ENCODE measurements around the gene CHRNA9. TPM values are rescaled to one million over a fixed set of nuclear protein-coding genes. Genes with fewer than 3 reads are reported as not detected.

The CHRNA9 gene
- polyA plus RNA-seq, 1 donor (not counting 4 experiments of a cell fraction or from before 2014, with no cell fraction given) = 0.03 TPM

- DNase-seq (ENCODE audit: low read depth, low spot score) (no peak), FAIRE-seq (no peak)
- Histone ChIP-seq H3K4me2 (ENCODE audit: control insufficient read depth, extremely low read depth, insufficient read depth, low read depth, low read length) (no peak overlapping the region), H3K4me3 (ENCODE audit: control insufficient read depth in 2 of 3, extremely low read depth in 1 of 3, insufficient read depth in 2 of 3, low read depth in 1 of 3, low read length in 3 of 3) (no peak overlapping the region), H3K79me2 (ENCODE audit: control insufficient read depth, insufficient read depth, low read length) (no peaks in the 10 kb centered on the region), H3K36me3 (ENCODE audit: control insufficient read depth in 2 of 2, extremely low read depth in 1 of 2, insufficient read depth in 2 of 2, low read length in 2 of 2) (no peaks in the 10 kb centered on the region), H4K20me1 (ENCODE audit: control insufficient read depth, extremely low read depth, insufficient read depth, low read length) (no peaks in the 10 kb centered on the region), H3K9me3 (ENCODE audit: control insufficient read depth, low read depth, low read length) (no peaks in the 10 kb centered on the region), H3K4me1 (ENCODE audit: control insufficient read depth, extremely low read depth, insufficient read depth, low read length) (no peaks in the 10 kb centered on the region), H3K27me3 (ENCODE audit: control insufficient read depth, extremely low read depth, insufficient read depth, low read length) (no peaks in the 10 kb centered on the region), H3K27ac (ENCODE audit: control insufficient read depth, insufficient read depth, low read length) (no peak overlapping the region), H2AFZ (ENCODE audit: control insufficient read depth, low read length) (no peak overlapping the region), H3K9me1 (ENCODE audit: control insufficient read depth, extremely low read depth, insufficient read depth, low read length) (no peaks in the 10 kb centered on the region), H3K9ac (ENCODE audit: control insufficient read depth, extremely low read depth, insufficient read depth, low read length) (no peak overlapping the region)
- dilution Hi-C loops (cut with MboI; ENCODE audit: extremely low pct_ligation_motif_present, low sequenced_read_pairs) = no loop called here
- no peak for TF ChIP-seq EZH2 (IDR thresholded peaks at IDR 0.05; ENCODE audit: low read length)
- no peak for TF ChIP-seq CTCF (optimal IDR thresholded peaks at IDR 0.05 in 1 of 3, IDR thresholded peaks at IDR 0.05 in 1 of 3, conservative IDR thresholded peaks at IDR 0.05 in 1 of 3; ENCODE audit: extremely low read depth in 1 of 3, insufficient read depth in 2 of 3, low read length in 3 of 3)
These were observed 26.2 kb downstream of the CHRNA9 start for GRCh38 chr4:40361338-40361737.

GRCh38 chr4:40363382-40363920, 28.3 kb downstream of the CHRNA9 start:
- DNase-seq (ENCODE audit: low read depth, low spot score) (no peak), FAIRE-seq (no peak)
- Histone ChIP-seq H3K27ac (ENCODE audit: control insufficient read depth, insufficient read depth, low read length) (no peak overlapping the region), H3K4me2 (ENCODE audit: control insufficient read depth, extremely low read depth, insufficient read depth, low read depth, low read length) (no peak overlapping the region), H3K27me3 (ENCODE audit: control insufficient read depth, extremely low read depth, insufficient read depth, low read length) (no peaks in the 10 kb centered on the region), H3K4me1 (ENCODE audit: control insufficient read depth, extremely low read depth, insufficient read depth, low read length) (no peaks in the 10 kb centered on the region), H3K4me3 (ENCODE audit: control insufficient read depth in 2 of 3, extremely low read depth in 1 of 3, insufficient read depth in 2 of 3, low read depth in 1 of 3, low read length in 3 of 3) (no peak overlapping the region), H3K36me3 (ENCODE audit: control insufficient read depth in 2 of 2, extremely low read depth in 1 of 2, insufficient read depth in 2 of 2, low read length in 2 of 2) (no peaks in the 10 kb centered on the region), H2AFZ (ENCODE audit: control insufficient read depth, low read length) (no peak overlapping the region), H3K9me1 (ENCODE audit: control insufficient read depth, extremely low read depth, insufficient read depth, low read length) (no peaks in the 10 kb centered on the region), H3K79me2 (ENCODE audit: control insufficient read depth, insufficient read depth, low read length) (no peaks in the 10 kb centered on the region), H4K20me1 (ENCODE audit: control insufficient read depth, extremely low read depth, insufficient read depth, low read length) (no peaks in the 10 kb centered on the region), H3K9me3 (ENCODE audit: control insufficient read depth, low read depth, low read length) (no peaks in the 10 kb centered on the region), H3K9ac (ENCODE audit: control insufficient read depth, extremely low read depth, insufficient read depth, low read length) (no peak overlapping the region)
- no peak for TF ChIP-seq EZH2 (IDR thresholded peaks at IDR 0.05; ENCODE audit: low read length)
- TF ChIP-seq CTCF (optimal IDR thresholded peaks at IDR 0.05 in 1 of 3, IDR thresholded peaks at IDR 0.05 in 1 of 3, conservative IDR thresholded peaks at IDR 0.05 in 1 of 3; ENCODE audit: extremely low read depth in 1 of 3, insufficient read depth in 2 of 3, low read length in 3 of 3) = no peak
- dilution Hi-C loops (cut with MboI; ENCODE audit: extremely low pct_ligation_motif_present, low sequenced_read_pairs) = no loop called here

Data from keratinocyte (primary cell).